GM21723 (cell line): ENCODE measurements around the gene CRHR2.
"Not testable (repeated sequence)": the region's sequence is repeated elsewhere in the genome, so short reads cannot be mapped to it uniquely, and the experiment has no call there.

ENCODE experiments used
- ATAC-seq: cut with Tn5 transposase; IDR thresholded peaks from one replicate; pipeline ENCODE4 v1.9.1; 2021; ENCODE audit warnings: mild to moderate bottlenecking, moderate library complexity; ENCODE audit not compliant: unreplicated experiment

CRHR2 gene

GRCh38 chr7:30682212-30683083 is at the start of gene CRHR2:
Gene CRHR2 (minus strand): TSS chr7:30682456. CDS start chr7:30682280, 176 bp downstream.
- ATAC-seq, result peak; percentile 48

DNA sequence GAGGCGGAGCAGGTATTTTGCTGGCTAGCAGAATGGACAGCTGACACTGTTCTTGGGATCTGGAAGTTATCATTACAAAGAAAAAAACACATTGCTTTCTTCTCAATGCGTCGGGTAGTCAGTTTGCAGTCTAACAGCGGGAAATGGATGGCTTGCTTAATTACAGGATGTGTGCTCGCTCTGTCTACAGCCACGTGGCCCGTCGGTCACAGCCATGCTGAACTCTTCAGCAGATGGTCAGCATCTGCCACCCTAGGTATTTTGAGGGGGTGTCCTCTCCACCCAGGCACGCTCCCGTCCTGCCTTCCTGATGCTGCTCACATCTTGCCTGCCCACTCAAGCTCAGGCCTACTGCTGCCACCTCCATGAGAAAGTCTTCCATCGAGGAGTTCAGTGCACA is 49.3 kb upstream of the CRHR2 start:
- ATAC-seq, result no peak

- no peak for ATAC-seq
Measured at GRCh38 chr7:30730996-30731395, 48.7 kb upstream of the CRHR2 start.

GRCh38 chr7:30730097-30730496 is 47.8 kb upstream of the CRHR2 start:
- no peak for ATAC-seq

- ATAC-seq, result no peak
Measured at GRCh38 chr7:30729642-30730041, 47.4 kb upstream of the CRHR2 start.

GRCh38 chr7:30728591-30729100 is 46.4 kb upstream of the CRHR2 start:
- ATAC-seq, result no peak

DNA sequence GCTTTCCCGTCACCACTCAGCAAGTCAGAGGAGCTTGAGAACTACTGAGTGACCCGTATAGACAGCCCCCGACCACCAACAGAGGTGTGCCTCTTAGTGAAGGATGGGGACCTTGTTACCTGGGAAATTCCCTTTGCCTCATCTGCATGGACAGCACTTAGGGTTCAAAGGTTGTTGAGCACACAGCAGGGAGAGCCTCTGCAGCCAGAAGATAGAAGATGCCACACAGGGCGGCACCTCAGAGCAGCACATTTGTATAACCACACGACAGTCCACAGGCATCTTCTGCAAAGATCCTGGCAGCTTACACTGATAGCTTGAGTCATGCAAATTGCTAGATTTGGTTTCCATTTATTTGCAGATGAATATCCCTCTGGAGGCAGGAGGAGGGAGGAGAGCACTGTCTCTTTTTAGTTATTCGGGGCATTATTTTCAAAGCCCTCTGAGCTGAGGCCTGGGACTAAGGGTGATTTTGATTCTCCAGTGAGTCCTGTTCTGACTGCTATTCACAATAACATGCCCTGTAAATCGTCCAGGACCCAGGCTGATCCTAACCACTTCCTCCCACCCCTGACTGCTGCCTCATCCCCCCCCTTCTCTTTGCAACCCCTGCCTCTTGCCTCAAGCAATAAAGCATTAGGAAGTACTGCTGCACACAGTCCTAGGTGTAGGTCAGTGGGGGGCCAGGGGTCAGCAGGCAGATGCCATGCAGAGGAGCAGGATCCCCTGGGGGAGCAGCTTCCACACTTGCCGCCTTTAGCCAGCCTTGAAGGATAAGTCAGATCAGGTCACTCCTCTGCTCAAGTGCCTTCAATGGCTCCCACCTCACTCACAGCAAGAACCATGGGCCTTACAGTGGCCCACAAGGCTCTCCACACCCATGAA is 45.0 kb upstream of the CRHR2 start:
- ATAC-seq, result no peak

- no peak for ATAC-seq
Measured at GRCh38 chr7:30726296-30727006, 44.2 kb upstream of the CRHR2 start.

- ATAC-seq, result no peak
Measured at GRCh38 chr7:30723776-30724175, 41.5 kb upstream of the CRHR2 start.

DNA sequence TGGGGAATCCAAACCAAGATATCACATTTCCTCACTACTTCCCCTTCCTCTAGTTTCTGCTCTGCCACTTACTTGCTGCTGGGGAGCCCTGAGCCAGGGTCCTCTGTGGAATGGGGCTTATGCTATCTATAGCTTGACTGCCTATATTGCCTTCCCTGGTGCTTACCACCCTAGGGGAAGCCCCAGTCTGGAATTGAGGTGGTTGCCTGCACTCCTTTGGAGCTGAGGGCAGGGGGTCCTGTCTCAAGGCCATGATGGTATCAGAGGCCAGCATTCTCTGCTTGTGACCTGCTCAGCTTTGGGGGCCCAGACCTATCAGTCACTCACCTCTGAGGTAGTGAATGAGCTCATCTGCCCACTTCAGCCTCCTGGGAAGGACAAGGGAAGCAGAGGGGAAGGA is 40.4 kb upstream of the CRHR2 start:
- ATAC-seq, result no peak

GRCh38 chr7:30722187-30722586 is 39.9 kb upstream of the CRHR2 start:
- ATAC-seq, result no peak

DNA sequence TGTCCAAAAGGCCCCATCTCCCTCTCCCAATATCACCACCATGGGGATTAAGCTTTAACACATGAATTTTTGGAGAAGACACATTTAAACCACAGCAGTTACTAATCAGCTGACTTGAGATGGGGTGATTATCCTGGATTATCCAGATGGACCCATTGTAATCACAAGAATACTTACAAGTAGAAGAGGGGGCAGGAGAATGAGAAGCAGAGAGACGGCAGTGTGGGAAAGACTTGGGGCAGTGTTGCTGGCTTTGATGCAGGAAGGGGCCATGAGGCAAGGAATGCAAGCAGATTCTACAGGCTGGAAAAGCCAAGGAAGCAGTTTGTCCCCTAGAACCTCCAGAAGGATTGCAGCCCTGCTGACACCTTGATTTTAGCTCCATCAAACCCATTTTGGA is 39.0 kb upstream of the CRHR2 start:
- ATAC-seq, result no peak

GRCh38 chr7:30719434-30719833 is 37.2 kb upstream of the CRHR2 start:
- ATAC-seq, result not testable (repeated sequence)

DNA sequence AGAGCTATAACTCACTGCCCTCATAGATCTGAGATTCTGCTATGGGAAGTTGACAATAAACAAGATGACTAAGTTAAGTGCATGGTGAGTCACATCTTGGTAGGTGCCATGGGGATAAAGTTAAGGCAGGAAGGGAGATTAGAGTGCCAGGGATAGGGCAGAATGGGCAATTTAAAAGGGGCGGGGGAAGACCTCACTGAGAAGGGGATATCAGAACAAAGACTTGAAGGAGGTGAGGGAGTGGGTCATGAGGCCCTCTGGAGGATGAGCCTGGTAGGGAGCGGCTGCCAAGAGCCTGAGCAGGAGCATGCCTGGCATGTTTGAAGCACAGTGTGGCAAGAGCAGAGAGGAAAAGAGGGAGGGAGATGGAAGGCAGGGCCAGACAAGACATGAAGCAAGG is 34.9 kb upstream of the CRHR2 start:
- ATAC-seq, result no peak

GRCh38 chr7:30714129-30714528 is 31.9 kb upstream of the CRHR2 start:
- no peak for ATAC-seq

- no peak for ATAC-seq
Measured at GRCh38 chr7:30713392-30713791, 31.1 kb upstream of the CRHR2 start.

DNA sequence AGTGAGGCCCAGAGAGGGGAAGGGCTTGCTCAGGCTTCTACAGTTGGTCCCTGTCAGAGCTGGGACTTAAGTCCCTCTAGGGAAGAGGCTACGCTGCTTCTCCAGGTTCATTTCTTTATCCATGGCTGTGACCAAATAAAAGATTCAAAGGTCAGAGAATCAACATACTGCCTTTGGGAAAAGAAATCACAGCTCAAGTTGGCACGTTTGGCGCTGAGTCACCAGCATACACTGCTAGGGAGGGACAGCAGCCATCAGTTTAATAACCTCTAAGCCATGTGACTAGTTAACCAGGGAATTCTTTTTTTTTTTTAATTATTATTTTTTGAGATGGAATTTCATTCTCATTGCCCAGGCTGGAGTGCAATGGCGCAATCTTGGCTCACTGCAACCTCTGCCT is 28.4 kb upstream of the CRHR2 start:
- no peak for ATAC-seq

DNA sequence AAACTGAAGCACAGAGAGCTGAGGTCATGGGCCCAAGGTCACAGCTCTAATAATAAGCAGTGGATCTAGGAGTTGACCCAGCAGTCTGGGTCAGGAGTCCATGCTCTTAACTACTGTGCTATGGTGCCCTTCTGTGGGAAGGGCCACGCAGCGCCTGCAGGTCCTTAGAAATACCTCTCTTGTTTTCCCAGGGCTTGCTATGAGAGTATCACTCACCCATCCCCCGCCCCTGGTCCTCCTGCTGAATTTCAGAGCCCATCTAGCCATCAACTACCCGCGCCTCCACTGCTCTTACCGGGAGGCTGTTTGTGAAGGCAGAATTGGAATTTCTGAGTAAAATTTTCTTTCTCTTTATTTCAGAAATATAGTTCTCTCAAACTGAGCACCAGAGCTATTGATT is 27.3 kb upstream of the CRHR2 start:
- no peak for ATAC-seq

- no peak for ATAC-seq
Measured at GRCh38 chr7:30708983-30709382, 26.7 kb upstream of the CRHR2 start.

GRCh38 chr7:30708412-30708811 is 26.2 kb upstream of the CRHR2 start:
- no peak for ATAC-seq
